Measurements from ENCODE around the gene ARF1.

- TF ChIP-seq CTCF (IDR thresholded peaks at IDR 0.05; ENCODE audit: poor library complexity) (no peak), EZH2phosphoT487 (IDR thresholded peaks at IDR 0.05; ENCODE audit: low read depth, severe bottlenecking, unreplicated experiment) (no peak)
Observed at GRCh38 chr1:228089519-228090380, 7.2 kb downstream of the ARF1 start.
